ENCODE data around the gene LIN28B.

Gene LIN28B

GRCh38 chr6:105019285-105019684 lies 62.4 kb downstream of the LIN28B start:
- DNase-seq (ENCODE audit: insufficient read length, low spot score), result no peak
- no peak for TF ChIP-seq CTCF (IDR thresholded peaks at IDR 0.05; ENCODE audit: insufficient read depth, missing control alignments)

GRCh38 chr6:105021399-105021798 lies 64.5 kb downstream of the LIN28B start:
- no peak for TF ChIP-seq CTCF (IDR thresholded peaks at IDR 0.05; ENCODE audit: insufficient read depth, missing control alignments)
- DNase-seq (ENCODE audit: insufficient read length, low spot score) (no peak), FAIRE-seq (peak; percentile 32)

More at GRCh38 chr6:105019285-105019684, 62.4 kb downstream of the LIN28B start:
- no peak for FAIRE-seq

GRCh38 chr6:105022416-105022815 lies 65.5 kb downstream of the LIN28B start:
- FAIRE-seq, result no peak
- DNase-seq (ENCODE audit: insufficient read length, low spot score), result no peak
- TF ChIP-seq CTCF (IDR thresholded peaks at IDR 0.05; ENCODE audit: insufficient read depth, missing control alignments), result no peak

- TF ChIP-seq CTCF (IDR thresholded peaks at IDR 0.05; ENCODE audit: insufficient read depth, missing control alignments), result no peak
- FAIRE-seq, result no peak
- DNase-seq (ENCODE audit: insufficient read length, low spot score), result no peak
Observed at GRCh38 chr6:105024803-105025202, 67.9 kb downstream of the LIN28B start.

- TF ChIP-seq CTCF (IDR thresholded peaks at IDR 0.05; ENCODE audit: insufficient read depth, missing control alignments), result no peak
- DNase-seq (ENCODE audit: insufficient read length, low spot score) (no peak), FAIRE-seq (no peak)
Observed at GRCh38 chr6:105028898-105029297, 72.0 kb downstream of the LIN28B start.

- TF ChIP-seq CTCF (IDR thresholded peaks at IDR 0.05; ENCODE audit: insufficient read depth, missing control alignments), result no peak
- DNase-seq (ENCODE audit: insufficient read length, low spot score) (no peak), FAIRE-seq (no peak)
Observed at GRCh38 chr6:105029581-105029980, 72.7 kb downstream of the LIN28B start.

GRCh38 chr6:105034470-105034869 lies 77.6 kb downstream of the LIN28B start:
- DNase-seq (ENCODE audit: insufficient read length, low spot score), result no peak
- TF ChIP-seq CTCF (IDR thresholded peaks at IDR 0.05; ENCODE audit: insufficient read depth, missing control alignments), result no peak
- peak; percentile 64 for FAIRE-seq

Data from D721Med (cell line).